ENCODE results near the gene XPO4. TPM values are rescaled to one million over a fixed set of nuclear protein-coding genes. Genes with fewer than 3 reads are reported as not detected.

Gene XPO4
- total RNA-seq, 1 donor from 2014 or later: 19.9 TPM

DNA sequence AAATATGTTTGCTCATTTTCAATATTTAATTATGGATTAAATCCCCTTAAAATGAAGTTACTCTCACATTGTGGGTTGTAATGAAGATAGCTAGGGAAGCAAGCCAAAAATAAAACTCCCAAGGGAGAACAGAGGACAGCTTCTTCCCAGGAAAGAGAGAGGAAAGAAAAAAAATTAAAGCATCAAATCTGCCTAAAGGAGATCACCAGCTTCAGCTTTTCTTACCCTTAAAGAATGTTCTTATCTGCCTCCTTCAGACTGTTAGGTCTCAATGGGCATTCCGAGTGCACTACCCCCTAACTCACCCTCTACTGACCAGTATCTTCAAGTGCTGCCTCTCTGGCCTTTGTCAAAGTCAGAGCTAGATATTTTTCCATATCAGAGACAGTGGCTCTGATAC is 55.2 kb downstream of the XPO4 start:
- no peaks in the 10 kb centered on the region for H3K36me3 Mint-ChIP-seq (ENCODE audit: low read depth, unreplicated experiment)
- H3K27ac ChIP-seq (ENCODE audit: low read depth, low read length): no peak overlapping the region
- H3K9me3 ChIP-seq (ENCODE audit: insufficient read depth, low read depth, low read length): no peaks in the 10 kb centered on the region
- no peaks in the 10 kb centered on the region for H3K27me3 Mint-ChIP-seq (ENCODE audit: low read depth, unreplicated experiment)
- DNase-seq (ENCODE audit: low read depth) (no peak), FAIRE-seq (no peak)
- peaks cover 8% of the 10 kb centered on the region for H3K4me1 Mint-ChIP-seq (ENCODE audit: low read depth, unreplicated experiment)
- no peaks in the 10 kb centered on the region for H3K9me3 Mint-ChIP-seq (ENCODE audit: unreplicated experiment)
- TF ChIP-seq, protein P1, sequence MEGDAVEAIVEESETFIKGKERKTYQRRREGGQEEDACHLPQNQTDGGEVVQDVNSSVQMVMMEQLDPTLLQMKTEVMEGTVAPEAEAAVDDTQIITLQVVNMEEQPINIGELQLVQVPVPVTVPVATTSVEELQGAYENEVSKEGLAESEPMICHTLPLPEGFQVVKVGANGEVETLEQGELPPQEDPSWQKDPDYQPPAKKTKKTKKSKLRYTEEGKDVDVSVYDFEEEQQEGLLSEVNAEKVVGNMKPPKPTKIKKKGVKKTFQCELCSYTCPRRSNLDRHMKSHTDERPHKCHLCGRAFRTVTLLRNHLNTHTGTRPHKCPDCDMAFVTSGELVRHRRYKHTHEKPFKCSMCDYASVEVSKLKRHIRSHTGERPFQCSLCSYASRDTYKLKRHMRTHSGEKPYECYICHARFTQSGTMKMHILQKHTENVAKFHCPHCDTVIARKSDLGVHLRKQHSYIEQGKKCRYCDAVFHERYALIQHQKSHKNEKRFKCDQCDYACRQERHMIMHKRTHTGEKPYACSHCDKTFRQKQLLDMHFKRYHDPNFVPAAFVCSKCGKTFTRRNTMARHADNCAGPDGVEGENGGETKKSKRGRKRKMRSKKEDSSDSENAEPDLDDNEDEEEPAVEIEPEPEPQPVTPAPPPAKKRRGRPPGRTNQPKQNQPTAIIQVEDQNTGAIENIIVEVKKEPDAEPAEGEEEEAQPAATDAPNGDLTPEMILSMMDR (IDR thresholded peaks at IDR 0.05; ENCODE audit: insufficient read depth, low read depth, low read length): no peak
- no peak overlapping the region for H3K4me3 Mint-ChIP-seq (ENCODE audit: unreplicated experiment)
- peaks cover 4% of the 10 kb centered on the region for H3K79me2 ChIP-seq (ENCODE audit: insufficient read depth, low read length)
- no peaks in the 10 kb centered on the region for H3K36me3 ChIP-seq (ENCODE audit: insufficient read depth, low read length)
- H3K27me3 ChIP-seq (ENCODE audit: insufficient read depth, low read length): no peaks in the 10 kb centered on the region
- H3K9ac ChIP-seq (ENCODE audit: low read length): no peak overlapping the region
- H3K4me1 ChIP-seq (ENCODE audit: insufficient read depth, low read length): no peaks in the 10 kb centered on the region
- H3K4me2 ChIP-seq (ENCODE audit: low read length): no peak overlapping the region
- H3K27ac Mint-ChIP-seq (ENCODE audit: unreplicated experiment): peak overlapping the region; percentile 12
- H2AFZ ChIP-seq (ENCODE audit: low read depth, low read length): no peak overlapping the region
- peaks cover 8% of the 10 kb centered on the region for H4K20me1 ChIP-seq (ENCODE audit: insufficient read depth, low read length)
- no peak overlapping the region for H3K4me3 ChIP-seq (ENCODE audit: insufficient read depth, low read depth, low read length)

DNA sequence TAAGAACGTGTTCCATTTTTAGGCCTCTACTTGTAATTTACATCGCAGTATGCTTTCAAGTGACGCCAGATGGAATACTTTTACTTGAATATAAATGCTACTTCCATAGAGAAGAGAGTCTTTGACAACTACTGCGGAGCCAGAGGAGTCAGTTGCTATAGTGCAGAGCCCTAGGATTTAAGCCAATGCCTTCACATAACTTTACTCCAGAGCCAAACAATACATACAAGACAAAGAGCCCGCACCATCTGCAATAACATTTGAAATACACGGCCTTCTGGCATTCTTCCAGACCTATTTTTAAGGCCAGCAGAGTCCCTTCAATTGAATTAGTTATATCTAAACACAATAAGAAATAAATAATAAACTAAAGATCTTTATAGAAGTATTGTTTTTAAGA is 59.4 kb downstream of the XPO4 start:
- Histone ChIP-seq H3K27ac (ENCODE audit: low read depth, low read length) (no peak overlapping the region), H3K9ac (ENCODE audit: low read length) (no peak overlapping the region), H3K27me3 (ENCODE audit: insufficient read depth, low read length) (no peaks in the 10 kb centered on the region), H3K36me3 (ENCODE audit: insufficient read depth, low read length) (no peaks in the 10 kb centered on the region), H4K20me1 (ENCODE audit: insufficient read depth, low read length) (peaks cover 6% of the 10 kb centered on the region), H3K4me3 (ENCODE audit: insufficient read depth, low read depth, low read length) (no peak overlapping the region), H3K4me2 (ENCODE audit: low read length) (no peak overlapping the region), H3K79me2 (ENCODE audit: insufficient read depth, low read length) (no peaks in the 10 kb centered on the region), H3K4me1 (ENCODE audit: insufficient read depth, low read length) (no peaks in the 10 kb centered on the region), H2AFZ (ENCODE audit: low read depth, low read length) (no peak overlapping the region), H3K9me3 (ENCODE audit: insufficient read depth, low read depth, low read length) (no peaks in the 10 kb centered on the region)
- H3K9me3 Mint-ChIP-seq (ENCODE audit: unreplicated experiment): peaks cover 2% of the 10 kb centered on the region
- DNase-seq (ENCODE audit: low read depth) (peak; percentile 35), FAIRE-seq (no peak)
- H3K4me1 Mint-ChIP-seq (ENCODE audit: low read depth, unreplicated experiment): peaks cover 8% of the 10 kb centered on the region
- TF ChIP-seq, protein P1 (IDR thresholded peaks at IDR 0.05; ENCODE audit: insufficient read depth, low read depth, low read length): no peak
- no peak for TF ChIP-seq EZH2 (IDR thresholded peaks at IDR 0.05; ENCODE audit: insufficient read depth, low read length)
- no peak overlapping the region for H3K27ac Mint-ChIP-seq (ENCODE audit: unreplicated experiment)
- no peaks in the 10 kb centered on the region for H3K27me3 Mint-ChIP-seq (ENCODE audit: low read depth, unreplicated experiment)
- H3K4me3 Mint-ChIP-seq (ENCODE audit: unreplicated experiment): no peak overlapping the region
- peaks cover 6% of the 10 kb centered on the region for H3K36me3 Mint-ChIP-seq (ENCODE audit: low read depth, unreplicated experiment)

DNA sequence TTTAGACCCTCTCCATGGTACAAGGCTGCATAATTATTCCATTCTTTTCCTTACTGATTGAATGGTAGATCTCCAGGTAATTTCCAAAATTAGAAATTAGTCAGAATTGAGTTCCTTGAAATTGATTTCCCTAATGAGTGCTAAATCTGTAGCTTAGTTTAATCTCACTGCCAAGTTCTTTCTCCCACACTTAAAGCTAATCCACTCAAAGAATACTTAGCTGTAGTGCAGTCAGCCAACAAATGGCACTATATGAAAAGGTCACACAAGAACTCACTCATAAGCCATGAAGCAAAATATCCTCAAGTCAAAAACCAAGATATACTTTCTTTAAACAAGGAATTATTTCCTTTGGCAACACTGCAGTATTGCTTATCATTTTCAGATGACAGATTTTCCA is 62.0 kb downstream of the XPO4 start:
- H3K9ac ChIP-seq (ENCODE audit: low read length): no peak overlapping the region
- Mint-ChIP-seq H3K36me3 (ENCODE audit: low read depth, unreplicated experiment) (peaks cover 13% of the 10 kb centered on the region), H3K9me3 (ENCODE audit: unreplicated experiment) (peaks cover 2% of the 10 kb centered on the region), H3K4me3 (ENCODE audit: unreplicated experiment) (no peak overlapping the region), H3K27ac (ENCODE audit: unreplicated experiment) (no peak overlapping the region), H3K4me1 (ENCODE audit: low read depth, unreplicated experiment) (no peaks in the 10 kb centered on the region), H3K27me3 (ENCODE audit: low read depth, unreplicated experiment) (no peaks in the 10 kb centered on the region)
- H4K20me1 ChIP-seq (ENCODE audit: insufficient read depth, low read length): no peaks in the 10 kb centered on the region
- no peak overlapping the region for H2AFZ ChIP-seq (ENCODE audit: low read depth, low read length)
- H3K4me2 ChIP-seq (ENCODE audit: low read length): no peak overlapping the region
- no peaks in the 10 kb centered on the region for H3K27me3 ChIP-seq (ENCODE audit: insufficient read depth, low read length)
- H3K9me3 ChIP-seq (ENCODE audit: insufficient read depth, low read depth, low read length): no peaks in the 10 kb centered on the region
- FAIRE-seq: no peak
- no peak overlapping the region for H3K27ac ChIP-seq (ENCODE audit: low read depth, low read length)
- no peaks in the 10 kb centered on the region for H3K4me1 ChIP-seq (ENCODE audit: insufficient read depth, low read length)
- no peak for DNase-seq (ENCODE audit: low read depth)
- TF ChIP-seq EZH2 (IDR thresholded peaks at IDR 0.05; ENCODE audit: insufficient read depth, low read length): no peak
- TF ChIP-seq, protein P1 (IDR thresholded peaks at IDR 0.05; ENCODE audit: insufficient read depth, low read depth, low read length): no peak
- no peaks in the 10 kb centered on the region for H3K79me2 ChIP-seq (ENCODE audit: insufficient read depth, low read length)
- H3K36me3 ChIP-seq (ENCODE audit: insufficient read depth, low read length): peaks cover 7% of the 10 kb centered on the region
- H3K4me3 ChIP-seq (ENCODE audit: insufficient read depth, low read depth, low read length): no peak overlapping the region
